ENCODE data around the gene PPP2R2C.

- TF ChIP-seq CTCF (IDR thresholded peaks at IDR 0.05; ENCODE audit: borderline replicate concordance, extremely low read depth, low read length, poor library complexity, severe bottlenecking) (no peak), EZH2 (IDR thresholded peaks at IDR 0.05; ENCODE audit: borderline replicate concordance, low read depth, low read length, severe bottlenecking) (no peak)
Observed at GRCh38 chr4:6513678-6514077, 41.3 kb upstream of the PPP2R2C start.
